ENCODE data around the gene RPLP2. TPM values are rescaled to one million over a fixed set of nuclear protein-coding genes. Genes with fewer than 3 reads are reported as not detected.

Gene RPLP2
- polyA plus RNA-seq, 1 experiment: 1,199 TPM

- ChIA-PET CTCF (interaction anchor here (0.6 to 1.9 kb wide), 3 partner anchors 20 to 248 kb away, joined by 3 to 7 read pairs (median 5); no protein-coding TSS in a partner anchor), POLR2A (no interaction called here)
- DNase-seq (ENCODE audit: low read depth): no peak
- H3K27me3 ChIP-seq (ENCODE audit: control insufficient read depth, insufficient read depth, low read length): no peaks in the 10 kb centered on the region
- H3K36me3 ChIP-seq (ENCODE audit: control insufficient read depth, insufficient read depth, low read length): peaks cover 25% of the 10 kb centered on the region
- no peak for TF ChIP-seq CTCF (IDR thresholded peaks at IDR 0.05; ENCODE audit: insufficient read depth, low read depth, low read length)
- H3K4me3 ChIP-seq (ENCODE audit: low read depth, low read length): peak overlapping the region; percentile 50
These were observed 6.4 kb upstream of the RPLP2 start for GRCh38 chr11:803467-803742.

GRCh38 chr11:803770-804598 is 5.8 kb upstream of the RPLP2 start:
- CTCF ChIA-PET: interaction anchor here (0.6 to 1.9 kb wide), 3 partner anchors 21 to 247 kb away, joined by 3 to 7 read pairs (median 5); no protein-coding TSS in a partner anchor
- no peak for DNase-seq (ENCODE audit: low read depth)

GRCh38 chr11:804599-804964 is 5.2 kb upstream of the RPLP2 start:
- POLR2A ChIA-PET: no interaction called here
- TF ChIP-seq CTCF (IDR thresholded peaks at IDR 0.05; ENCODE audit: insufficient read depth, low read depth, low read length): no peak

More at GRCh38 chr11:803770-804598, 5.8 kb upstream of the RPLP2 start:
- POLR2A ChIA-PET: no interaction called here
- peaks cover 24% of the 10 kb centered on the region for H3K36me3 ChIP-seq (ENCODE audit: control insufficient read depth, insufficient read depth, low read length)
- no peaks in the 10 kb centered on the region for H3K27me3 ChIP-seq (ENCODE audit: control insufficient read depth, insufficient read depth, low read length)
- peak overlapping the region; percentile 50 for H3K4me3 ChIP-seq (ENCODE audit: low read depth, low read length)
- TF ChIP-seq CTCF (IDR thresholded peaks at IDR 0.05; ENCODE audit: insufficient read depth, low read depth, low read length): no peak

GRCh38 chr11:808427-809286 is 1.1 kb upstream of the RPLP2 start:
- H3K36me3 ChIP-seq (ENCODE audit: control insufficient read depth, insufficient read depth, low read length): peaks cover 21% of the 10 kb centered on the region
- peak overlapping the region; percentile 93 for H3K4me3 ChIP-seq (ENCODE audit: low read depth, low read length)
- POLR2A ChIA-PET: interaction anchor here (1.1 to 1.3 kb wide), 2 partner anchors 11 to 35 kb away, joined by 5 to 24 read pairs; partner anchors contain the start of gene PNPLA2
- TF ChIP-seq CTCF (IDR thresholded peaks at IDR 0.05; ENCODE audit: insufficient read depth, low read depth, low read length): no peak
- DNase-seq (ENCODE audit: low read depth): no peak
- CTCF ChIA-PET: interaction anchor here (0.8 to 0.9 kb wide), 2 partner anchors 11 to 26 kb away, joined by 3 read pairs; no protein-coding TSS in a partner anchor
- H3K27me3 ChIP-seq (ENCODE audit: control insufficient read depth, insufficient read depth, low read length): no peaks in the 10 kb centered on the region

More at GRCh38 chr11:804599-804964, 5.2 kb upstream of the RPLP2 start:
- CTCF ChIA-PET: interaction anchor here (1.2 to 1.9 kb wide), 2 partner anchors 21 to 247 kb away, joined by 3 to 7 read pairs; no protein-coding TSS in a partner anchor
- Histone ChIP-seq H3K36me3 (ENCODE audit: control insufficient read depth, insufficient read depth, low read length) (peaks cover 24% of the 10 kb centered on the region), H3K4me3 (ENCODE audit: low read depth, low read length) (peak overlapping the region; percentile 50), H3K27me3 (ENCODE audit: control insufficient read depth, insufficient read depth, low read length) (no peaks in the 10 kb centered on the region)
- no peak for DNase-seq (ENCODE audit: low read depth)

All from BJ (cell line).